ENCODE results near the gene CELSR2. TPM values are rescaled to one million over a fixed set of nuclear protein-coding genes. Genes with fewer than 3 reads are reported as not detected.

Gene CELSR2
- polyA plus RNA-seq, 3 donors, result 0.67 to 2.3 (median 0.94) TPM

- WGBS, 3 donors, result 91 to 94% (median 92%) methylated on average over 8 of the region's 8 CpGs
- H3K27ac ChIP-seq (ENCODE audit: low read depth, low read length), result no peak overlapping the region
These were observed 1.7 kb upstream of the CELSR2 start for GRCh38 chr1:109247401-109248365.

- H3K27ac ChIP-seq (ENCODE audit: low read depth, low read length), result no peak overlapping the region
- 94 to 98% (median 98%) methylated on average over 7 of the region's 7 CpGs for WGBS, 3 donors
These were observed 919 bp upstream of the CELSR2 start for GRCh38 chr1:109248444-109248796.

- H3K27ac ChIP-seq (ENCODE audit: low read depth, low read length), result no peak overlapping the region
- whole genome bisulfite sequencing, 3 donors, result 3 to 4% (median 4%) methylated on average over 45 to 76 of the region's 80 CpGs
These were observed 489 bp downstream of the CELSR2 start for GRCh38 chr1:109249654-109250401.

GRCh38 chr1:109250454-109251276 lies 1.3 kb downstream of the CELSR2 start:
- WGBS, 3 donors, result 89 to 93% (median 91%) methylated on average over 33 of the region's 33 CpGs
- H3K27ac ChIP-seq (ENCODE audit: low read depth, low read length), result no peak overlapping the region

DNA sequence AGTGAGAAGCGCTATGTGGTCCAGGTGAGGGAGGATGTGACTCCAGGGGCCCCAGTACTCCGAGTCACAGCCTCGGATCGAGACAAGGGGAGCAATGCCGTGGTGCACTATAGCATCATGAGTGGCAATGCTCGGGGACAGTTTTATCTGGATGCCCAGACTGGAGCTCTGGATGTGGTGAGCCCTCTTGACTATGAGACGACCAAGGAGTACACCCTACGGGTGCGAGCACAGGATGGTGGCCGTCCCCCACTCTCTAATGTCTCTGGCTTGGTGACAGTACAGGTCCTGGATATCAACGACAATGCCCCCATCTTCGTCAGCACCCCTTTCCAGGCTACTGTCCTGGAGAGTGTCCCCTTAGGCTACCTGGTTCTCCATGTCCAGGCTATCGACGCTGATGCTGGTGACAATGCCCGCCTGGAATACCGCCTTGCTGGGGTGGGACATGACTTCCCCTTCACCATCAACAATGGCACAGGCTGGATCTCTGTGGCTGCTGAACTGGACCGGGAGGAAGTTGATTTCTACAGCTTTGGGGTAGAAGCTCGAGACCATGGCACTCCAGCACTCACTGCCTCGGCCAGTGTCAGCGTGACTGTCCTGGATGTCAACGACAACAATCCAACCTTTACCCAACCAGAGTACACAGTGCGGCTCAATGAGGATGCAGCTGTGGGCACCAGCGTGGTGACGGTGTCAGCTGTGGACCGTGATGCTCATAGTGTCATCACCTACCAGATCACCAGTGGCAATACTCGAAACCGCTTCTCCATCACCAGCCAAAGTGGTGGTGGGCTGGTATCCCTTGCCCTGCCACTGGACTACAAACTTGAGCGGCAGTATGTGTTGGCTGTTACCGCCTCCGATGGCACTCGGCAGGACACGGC lies 2.2 kb downstream of the CELSR2 start:
- 95 to 96% (median 95%) methylated on average over 32 of the region's 32 CpGs for WGBS, 3 donors
- no peak overlapping the region for H3K27ac ChIP-seq (ENCODE audit: low read depth, low read length)

DNA sequence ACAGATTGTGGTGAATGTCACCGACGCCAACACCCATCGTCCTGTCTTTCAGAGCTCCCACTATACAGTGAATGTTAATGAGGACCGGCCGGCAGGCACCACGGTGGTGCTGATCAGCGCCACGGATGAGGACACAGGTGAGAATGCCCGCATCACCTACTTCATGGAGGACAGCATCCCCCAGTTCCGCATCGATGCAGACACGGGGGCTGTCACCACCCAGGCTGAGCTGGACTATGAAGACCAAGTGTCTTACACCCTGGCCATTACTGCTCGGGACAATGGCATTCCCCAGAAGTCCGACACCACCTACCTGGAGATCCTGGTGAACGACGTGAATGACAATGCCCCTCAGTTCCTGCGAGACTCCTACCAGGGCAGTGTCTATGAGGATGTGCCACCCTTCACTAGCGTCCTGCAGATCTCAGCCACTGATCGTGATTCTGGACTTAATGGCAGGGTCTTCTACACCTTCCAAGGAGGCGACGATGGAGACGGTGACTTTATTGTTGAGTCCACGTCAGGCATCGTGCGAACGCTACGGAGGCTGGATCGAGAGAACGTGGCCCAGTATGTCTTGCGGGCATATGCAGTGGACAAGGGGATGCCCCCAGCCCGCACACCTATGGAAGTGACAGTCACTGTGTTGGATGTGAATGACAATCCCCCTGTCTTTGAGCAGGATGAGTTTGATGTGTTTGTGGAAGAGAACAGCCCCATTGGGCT lies 3.0 kb downstream of the CELSR2 start:
- 97% methylated on average over 31 of the region's 31 CpGs for WGBS, 3 donors
- H3K27ac ChIP-seq (ENCODE audit: low read depth, low read length), result no peak overlapping the region

GRCh38 chr1:109252893-109253802 lies 3.8 kb downstream of the CELSR2 start:
- 80 to 84% (median 81%) methylated on average over 33 of the region's 33 CpGs for WGBS, 3 donors
- no peak overlapping the region for H3K27ac ChIP-seq (ENCODE audit: low read depth, low read length)

- 27 to 54% (median 48%) methylated on average over 9 of the region's 9 CpGs for WGBS, 3 donors
These were observed 4.7 kb downstream of the CELSR2 start for GRCh38 chr1:109253803-109254620.

DNA sequence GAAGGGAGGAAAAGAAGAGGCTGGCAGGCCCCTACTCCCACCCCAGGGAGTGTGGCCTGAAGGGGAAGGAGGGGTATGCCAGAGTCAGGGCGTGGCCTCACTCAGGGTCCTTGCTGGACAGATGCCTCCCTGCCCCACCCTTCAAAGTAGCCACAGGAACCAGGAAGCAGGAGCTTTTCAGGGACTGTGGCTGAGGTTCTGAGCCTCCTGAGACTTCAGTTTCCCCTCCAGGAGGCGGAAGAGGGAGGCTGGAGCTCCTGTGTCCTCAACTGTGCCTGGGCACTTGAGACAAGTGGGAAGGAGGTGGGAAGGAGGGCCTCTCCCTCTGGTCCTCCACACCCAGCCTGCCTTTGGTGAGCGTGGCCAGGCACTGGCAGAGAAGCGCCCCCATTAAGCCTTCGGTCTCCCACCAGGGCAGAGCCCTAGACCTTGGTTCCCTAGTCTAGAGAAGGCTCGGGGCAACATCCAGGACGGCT lies 5.3 kb downstream of the CELSR2 start:
- H3K27ac ChIP-seq (ENCODE audit: low read depth, low read length), result no peak overlapping the region
- WGBS, 3 donors, result 76 to 78% (median 77%) methylated on average over 7 of the region's 7 CpGs

More at GRCh38 chr1:109253803-109254620, 4.7 kb downstream of the CELSR2 start:
- H3K27ac ChIP-seq (ENCODE audit: low read depth, low read length), result no peak overlapping the region

DNA sequence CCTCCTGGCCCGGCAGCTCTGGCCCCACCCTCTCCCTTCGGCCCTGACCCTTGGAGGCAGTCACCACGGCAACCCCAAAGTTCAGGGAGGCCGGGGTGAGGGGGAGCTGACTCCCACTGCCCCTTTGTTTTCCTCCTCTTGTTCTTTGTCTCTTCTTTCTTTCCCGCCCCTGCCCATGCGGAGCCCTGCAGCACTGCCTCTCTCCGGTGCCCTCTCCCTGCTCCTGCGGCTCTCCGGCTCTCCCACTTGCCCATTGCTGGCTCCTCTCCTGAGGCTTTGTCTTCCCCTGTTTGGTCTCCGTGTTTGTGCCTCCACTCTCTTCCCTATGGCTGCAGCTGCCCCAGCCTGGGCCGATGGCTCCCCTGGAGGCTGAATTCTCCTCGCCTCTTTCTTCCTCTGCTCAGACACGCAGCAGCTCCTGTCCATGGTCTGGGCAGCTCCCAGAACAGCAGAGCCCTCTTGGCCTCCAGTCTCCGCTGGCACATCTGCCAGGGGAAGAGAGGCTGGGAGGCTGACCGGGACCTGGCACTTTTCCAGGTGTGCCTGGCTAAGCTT lies 5.8 kb downstream of the CELSR2 start:
- WGBS, 3 donors, result 66 to 68% (median 67%) methylated on average over 15 of the region's 15 CpGs
- no peak overlapping the region for H3K27ac ChIP-seq (ENCODE audit: low read depth, low read length)

DNA sequence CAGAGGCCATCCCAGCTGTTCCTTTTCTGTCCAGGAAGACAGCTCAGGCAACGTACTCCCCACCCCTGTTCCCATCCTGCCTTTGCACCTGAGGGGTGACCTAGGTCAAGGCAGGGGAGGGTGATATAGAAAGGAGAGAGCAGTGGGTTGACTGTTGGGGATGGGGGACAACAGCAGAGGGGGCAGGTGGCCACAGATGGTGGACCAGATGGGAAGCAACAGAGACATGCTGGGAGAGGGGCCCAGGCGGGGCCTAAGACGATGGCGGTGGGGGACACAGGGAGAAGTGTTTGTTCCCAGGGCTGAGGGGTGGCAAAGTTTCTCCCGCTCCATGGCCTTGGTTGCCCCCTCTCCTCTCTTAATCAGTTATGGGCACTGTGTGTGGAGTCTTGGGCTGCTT lies 6.3 kb downstream of the CELSR2 start:
- 90 to 91% (median 90%) methylated on average over 5 of the region's 5 CpGs for WGBS, 3 donors

DNA sequence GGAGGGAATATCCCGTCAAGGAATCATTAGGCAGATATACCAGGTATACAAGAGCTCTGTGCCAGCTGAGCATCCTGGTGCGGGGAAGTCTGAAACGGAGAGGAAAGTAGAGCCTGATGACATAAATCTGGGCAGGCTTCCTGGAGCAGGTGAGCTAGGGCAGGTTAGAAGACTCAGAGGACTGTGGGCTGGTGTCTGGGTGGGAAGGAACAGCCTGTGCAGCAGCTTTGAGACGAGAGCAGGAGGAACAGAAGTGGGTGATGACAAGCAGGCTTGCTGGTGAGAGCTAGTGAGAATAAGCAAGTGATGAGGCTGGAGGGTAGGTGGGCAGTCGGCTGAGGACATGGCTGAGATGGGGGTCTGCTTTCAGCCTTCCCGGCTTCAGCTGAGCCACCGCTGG lies 6.7 kb downstream of the CELSR2 start:
- H3K27ac ChIP-seq (ENCODE audit: low read depth, low read length), result no peak overlapping the region

More for the DNA sequence above, 6.3 kb downstream of the CELSR2 start:
- H3K27ac ChIP-seq (ENCODE audit: low read depth, low read length), result no peak overlapping the region

GRCh38 chr1:109256971-109257681 lies 7.8 kb downstream of the CELSR2 start:
- 91 to 97% (median 96%) methylated on average over 5 of the region's 5 CpGs for WGBS, 3 donors
- H3K27ac ChIP-seq (ENCODE audit: low read depth, low read length), result no peak overlapping the region

More for the DNA sequence above, 6.7 kb downstream of the CELSR2 start:
- 77 to 92% (median 83%) methylated on average over 7 of the region's 7 CpGs for WGBS, 3 donors

GRCh38 chr1:109257682-109258421 lies 8.5 kb downstream of the CELSR2 start:
- no peak overlapping the region for H3K27ac ChIP-seq (ENCODE audit: low read depth, low read length)
- WGBS, 3 donors, result 82 to 86% (median 85%) methylated on average over 15 of the region's 15 CpGs
